Measurements from ENCODE around the gene PRR15L.

PRR15L gene

DNA sequence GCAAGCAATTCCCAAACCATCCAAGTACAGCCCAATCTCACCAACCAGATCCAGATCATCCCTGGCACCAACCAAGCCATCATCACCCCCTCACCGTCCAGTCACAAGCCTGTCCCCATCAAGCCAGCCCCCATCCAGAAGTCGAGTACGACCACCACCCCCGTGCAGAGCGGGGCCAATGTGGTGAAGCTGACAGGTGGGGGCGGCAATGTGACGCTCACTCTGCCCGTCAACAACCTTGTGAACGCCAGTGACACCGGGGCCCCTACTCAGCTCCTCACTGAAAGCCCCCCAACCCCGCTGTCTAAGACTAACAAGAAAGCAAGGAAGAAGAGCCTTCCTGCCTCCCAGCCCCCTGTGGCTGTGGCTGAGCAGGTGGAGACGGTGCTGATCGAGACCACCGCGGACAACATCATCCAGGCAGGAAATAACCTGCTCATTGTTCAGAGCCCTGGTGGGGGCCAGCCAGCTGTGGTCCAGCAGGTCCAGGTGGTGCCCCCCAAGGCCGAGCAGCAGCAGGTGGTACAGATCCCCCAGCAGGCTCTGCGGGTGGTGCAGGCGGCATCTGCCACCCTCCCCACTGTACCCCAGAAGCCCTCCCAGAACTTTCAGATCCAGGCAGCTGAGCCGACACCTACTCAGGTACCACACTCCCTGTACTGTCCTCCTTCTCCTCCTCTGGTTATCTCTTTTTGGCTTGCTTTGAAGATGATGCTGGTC is 41.0 kb downstream of the PRR15L start:
- Histone ChIP-seq H3K4me2 (ENCODE audit: insufficient read depth, low read length, poor library complexity, severe bottlenecking) (no peak overlapping the region), H2BK12ac (ENCODE audit: low read length) (no peak overlapping the region), H2BK120ac (ENCODE audit: low read depth, low read length) (no peak overlapping the region), H3K4me3 (ENCODE audit: low read length in 2 of 2) (peak overlapping the region in 1 of 2 donors; percentile 29), H3K4ac (ENCODE audit: low read length) (no peak overlapping the region), H3K14ac (ENCODE audit: low read length) (no peak overlapping the region), H4K8ac (ENCODE audit: low read depth, low read length) (no peak overlapping the region), H3K9ac (ENCODE audit: low read depth, low read length, poor library complexity) (no peak overlapping the region), H2BK15ac (ENCODE audit: low read length) (no peak overlapping the region), H3K79me1 (ENCODE audit: low read depth, low read length) (peaks cover 2% of the 10 kb centered on the region), H3K18ac (ENCODE audit: low read length) (no peak overlapping the region), H3K36me3 (replicated peaks in 1 of 2; ENCODE audit: control insufficient read depth in 2 of 2, insufficient read depth in 2 of 2, low read length in 2 of 2) (peaks cover 12 to 45% of the 10 kb centered on the region in 2 donors), H4K91ac (ENCODE audit: low read depth, low read length, poor library complexity) (no peak overlapping the region), H3K27me3 (ENCODE audit: control insufficient read depth in 3 of 3, insufficient read depth in 3 of 3, low read depth in 1 of 3, low read length in 3 of 3) (no peaks in the 10 kb centered on the region), H2AFZ (ENCODE audit: low read length) (no peak overlapping the region), H3K9me3 (replicated peaks in 1 of 2; ENCODE audit: control insufficient read depth in 2 of 2, insufficient read depth in 1 of 2, low read depth in 1 of 2, low read length in 2 of 2) (no peaks in the 10 kb centered on the region), H3K4me1 (ENCODE audit: control insufficient read depth in 2 of 2, insufficient read depth in 1 of 2, low read depth in 1 of 2, low read length in 2 of 2) (no peaks in the 10 kb centered on the region), H3K27ac (replicated peaks; ENCODE audit: low read length) (no peak overlapping the region), H3K23ac (ENCODE audit: low read depth, low read length, poor library complexity) (no peak overlapping the region), H2AK5ac (ENCODE audit: low read depth, low read length) (no peak overlapping the region), H2BK5ac (ENCODE audit: low read length) (no peak overlapping the region)
- WGBS, 2 donors (ENCODE audit: extremely low coverage in 2 of 2, insufficient read length in 2 of 2, insufficient replicate concordance in 1 of 2): no CpG with 5 or more reads among the region's 19 CpGs
- no peak for DNase-seq (ENCODE audit: low spot score)

DNA sequence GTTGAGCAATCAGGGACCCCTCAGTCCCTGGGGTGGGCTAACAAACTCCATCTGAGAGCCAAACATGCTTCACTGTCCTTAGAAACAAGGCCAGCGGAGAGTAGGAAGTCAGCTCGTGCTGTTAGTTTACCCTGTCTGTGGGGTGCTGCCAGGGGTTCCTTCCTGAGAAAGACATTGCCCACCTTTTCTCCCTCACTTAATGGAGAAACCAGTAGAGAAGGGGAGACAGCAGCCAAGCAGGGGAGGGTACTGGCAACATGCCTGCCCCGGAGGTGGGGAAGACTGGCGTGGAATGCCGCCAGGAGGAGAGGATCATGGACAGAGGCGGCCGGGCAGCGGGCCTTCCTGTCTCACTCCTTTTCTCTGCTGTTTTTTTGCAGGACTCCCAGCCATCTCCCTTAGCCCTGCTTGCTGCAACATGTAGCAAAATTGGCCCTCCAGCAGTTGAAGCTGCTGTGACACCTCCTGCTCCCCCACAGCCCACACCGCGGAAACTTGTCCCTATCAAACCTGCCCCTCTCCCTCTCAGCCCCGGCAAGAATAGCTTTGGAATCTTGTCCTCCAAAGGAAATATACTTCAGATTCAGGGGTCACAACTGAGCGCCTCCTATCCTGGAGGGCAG is 41.8 kb downstream of the PRR15L start:
- Histone ChIP-seq H3K9ac (ENCODE audit: low read depth, low read length, poor library complexity) (no peak overlapping the region), H3K23ac (ENCODE audit: low read depth, low read length, poor library complexity) (no peak overlapping the region), H2AFZ (ENCODE audit: low read length) (no peak overlapping the region), H3K4me1 (ENCODE audit: control insufficient read depth in 2 of 2, insufficient read depth in 1 of 2, low read depth in 1 of 2, low read length in 2 of 2) (no peaks in the 10 kb centered on the region), H3K14ac (ENCODE audit: low read length) (no peak overlapping the region), H3K36me3 (replicated peaks in 1 of 2; ENCODE audit: control insufficient read depth in 2 of 2, insufficient read depth in 2 of 2, low read length in 2 of 2) (peaks cover 12 to 41% of the 10 kb centered on the region in 2 donors), H3K4ac (ENCODE audit: low read length) (no peak overlapping the region), H2BK120ac (ENCODE audit: low read depth, low read length) (no peak overlapping the region), H2BK12ac (ENCODE audit: low read length) (no peak overlapping the region), H3K4me3 (ENCODE audit: low read length in 2 of 2) (no peak overlapping the region), H3K4me2 (ENCODE audit: insufficient read depth, low read length, poor library complexity, severe bottlenecking) (no peak overlapping the region), H4K8ac (ENCODE audit: low read depth, low read length) (no peak overlapping the region), H3K27me3 (ENCODE audit: control insufficient read depth in 3 of 3, insufficient read depth in 3 of 3, low read depth in 1 of 3, low read length in 3 of 3) (no peaks in the 10 kb centered on the region), H2BK15ac (ENCODE audit: low read length) (no peak overlapping the region), H2AK5ac (ENCODE audit: low read depth, low read length) (no peak overlapping the region), H3K9me3 (replicated peaks in 1 of 2; ENCODE audit: control insufficient read depth in 2 of 2, insufficient read depth in 1 of 2, low read depth in 1 of 2, low read length in 2 of 2) (no peaks in the 10 kb centered on the region), H3K18ac (ENCODE audit: low read length) (no peak overlapping the region), H4K91ac (ENCODE audit: low read depth, low read length, poor library complexity) (no peak overlapping the region), H3K27ac (replicated peaks; ENCODE audit: low read length) (no peak overlapping the region), H2BK5ac (ENCODE audit: low read length) (no peak overlapping the region), H3K79me1 (ENCODE audit: low read depth, low read length) (peaks cover 2% of the 10 kb centered on the region)
- WGBS, 2 donors (ENCODE audit: extremely low coverage in 2 of 2, insufficient read length in 2 of 2, insufficient replicate concordance in 1 of 2): no CpG with 5 or more reads among the region's 12 CpGs
- no peak for DNase-seq (ENCODE audit: low spot score)

DNA sequence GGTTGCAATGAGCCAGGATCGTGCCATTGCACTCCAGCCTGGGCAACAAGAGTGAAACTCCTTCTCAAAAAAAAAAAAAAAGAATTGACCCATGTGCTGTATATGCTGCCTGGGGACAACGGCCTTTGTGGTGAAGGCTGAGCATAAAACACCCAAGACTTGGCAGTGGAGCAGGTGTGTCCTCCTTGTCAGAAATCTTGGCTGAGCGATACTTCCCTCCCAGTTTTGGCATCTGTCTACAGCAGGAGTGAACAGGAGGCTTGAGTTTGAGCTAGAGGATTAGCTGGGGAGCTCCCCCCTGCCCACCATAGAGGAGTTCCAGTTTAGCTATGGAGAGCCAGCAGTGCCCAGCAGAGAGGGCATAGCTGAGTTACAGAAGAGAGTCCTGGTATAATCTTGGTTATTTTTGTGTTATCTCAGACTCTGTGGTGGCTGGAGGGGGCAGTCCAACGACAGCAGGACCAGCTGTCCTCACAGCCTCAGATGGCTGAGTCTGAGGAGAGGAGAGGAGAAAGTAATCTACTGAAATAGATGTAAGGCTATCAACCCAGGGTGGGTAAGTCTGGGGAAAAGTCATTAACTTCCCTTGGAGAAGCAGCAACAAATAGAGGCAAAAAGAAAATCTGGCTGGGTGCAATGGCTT is 43.3 kb downstream of the PRR15L start:
- H2AK5ac ChIP-seq (ENCODE audit: low read depth, low read length): no peak overlapping the region
- no peak overlapping the region for H3K4me2 ChIP-seq (ENCODE audit: insufficient read depth, low read length, poor library complexity, severe bottlenecking)
- no peak overlapping the region for H2BK120ac ChIP-seq (ENCODE audit: low read depth, low read length)
- H3K4me1 ChIP-seq (ENCODE audit: control insufficient read depth in 2 of 2, insufficient read depth in 1 of 2, low read depth in 1 of 2, low read length in 2 of 2): no peaks in the 10 kb centered on the region
- DNase-seq (ENCODE audit: low spot score): no peak
- peaks cover 2% of the 10 kb centered on the region for H3K79me1 ChIP-seq (ENCODE audit: low read depth, low read length)
- no peaks in the 10 kb centered on the region for H3K9me3 ChIP-seq (replicated peaks in 1 of 2; ENCODE audit: control insufficient read depth in 2 of 2, insufficient read depth in 1 of 2, low read depth in 1 of 2, low read length in 2 of 2)
- no CpG with 5 or more reads among the region's 4 CpGs for WGBS, 2 donors (ENCODE audit: extremely low coverage in 2 of 2, insufficient read length in 2 of 2, insufficient replicate concordance in 1 of 2)
- peaks cover 13 to 48% of the 10 kb centered on the region in 2 donors for H3K36me3 ChIP-seq (replicated peaks in 1 of 2; ENCODE audit: control insufficient read depth in 2 of 2, insufficient read depth in 2 of 2, low read length in 2 of 2)
- no peak overlapping the region for H4K8ac ChIP-seq (ENCODE audit: low read depth, low read length)
- H3K18ac ChIP-seq (ENCODE audit: low read length): no peak overlapping the region
- no peaks in the 10 kb centered on the region for H3K27me3 ChIP-seq (ENCODE audit: control insufficient read depth in 3 of 3, insufficient read depth in 3 of 3, low read depth in 1 of 3, low read length in 3 of 3)
- H3K4me3 ChIP-seq (ENCODE audit: low read length in 2 of 2): no peak overlapping the region
- H3K27ac ChIP-seq (replicated peaks; ENCODE audit: low read length): no peak overlapping the region
- no peak overlapping the region for H3K4ac ChIP-seq (ENCODE audit: low read length)
- H2BK12ac ChIP-seq (ENCODE audit: low read length): no peak overlapping the region
- no peak overlapping the region for H2BK15ac ChIP-seq (ENCODE audit: low read length)
- no peak overlapping the region for H2AFZ ChIP-seq (ENCODE audit: low read length)
- H4K91ac ChIP-seq (ENCODE audit: low read depth, low read length, poor library complexity): no peak overlapping the region
- H3K23ac ChIP-seq (ENCODE audit: low read depth, low read length, poor library complexity): no peak overlapping the region
- no peak overlapping the region for H3K14ac ChIP-seq (ENCODE audit: low read length)
- no peak overlapping the region for H3K9ac ChIP-seq (ENCODE audit: low read depth, low read length, poor library complexity)
- no peak overlapping the region for H2BK5ac ChIP-seq (ENCODE audit: low read length)

DNA sequence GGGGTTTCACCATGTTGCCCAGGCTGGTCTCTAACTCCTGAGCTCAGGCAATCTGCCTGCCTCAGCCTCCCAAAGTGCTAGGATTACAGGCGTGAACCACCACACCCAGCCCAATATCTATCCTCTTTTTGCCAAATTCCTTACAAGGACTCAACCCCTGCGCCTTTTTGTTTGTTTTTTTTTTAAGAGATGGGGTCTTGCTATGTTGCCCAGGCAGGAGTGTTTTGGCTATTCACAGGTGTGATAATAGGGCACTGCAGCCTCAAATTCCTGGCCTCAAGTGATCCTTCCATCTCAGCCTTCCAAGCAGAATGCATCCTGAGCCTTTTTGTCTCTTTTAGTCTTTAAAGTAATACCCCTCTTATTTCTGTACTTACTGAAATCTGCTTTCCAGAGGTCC is 44.6 kb downstream of the PRR15L start:
- no peak overlapping the region for H3K4ac ChIP-seq (ENCODE audit: low read length)
- no CpG with 5 or more reads among the region's 2 CpGs for WGBS, 2 donors (ENCODE audit: extremely low coverage in 2 of 2, insufficient read length in 2 of 2, insufficient replicate concordance in 1 of 2)
- no peak overlapping the region for H2BK15ac ChIP-seq (ENCODE audit: low read length)
- no peak overlapping the region for H2BK120ac ChIP-seq (ENCODE audit: low read depth, low read length)
- H3K9me3 ChIP-seq (replicated peaks in 1 of 2; ENCODE audit: control insufficient read depth in 2 of 2, insufficient read depth in 1 of 2, low read depth in 1 of 2, low read length in 2 of 2): no peaks in the 10 kb centered on the region
- H3K36me3 ChIP-seq (replicated peaks in 1 of 2; ENCODE audit: control insufficient read depth in 2 of 2, insufficient read depth in 2 of 2, low read length in 2 of 2): peaks cover 12 to 49% of the 10 kb centered on the region in 2 donors
- no peak overlapping the region for H3K14ac ChIP-seq (ENCODE audit: low read length)
- no peak overlapping the region for H3K9ac ChIP-seq (ENCODE audit: low read depth, low read length, poor library complexity)
- no peak overlapping the region for H3K23ac ChIP-seq (ENCODE audit: low read depth, low read length, poor library complexity)
- H3K4me2 ChIP-seq (ENCODE audit: insufficient read depth, low read length, poor library complexity, severe bottlenecking): no peak overlapping the region
- H4K8ac ChIP-seq (ENCODE audit: low read depth, low read length): no peak overlapping the region
- H2AK5ac ChIP-seq (ENCODE audit: low read depth, low read length): no peak overlapping the region
- H3K18ac ChIP-seq (ENCODE audit: low read length): no peak overlapping the region
- H2AFZ ChIP-seq (ENCODE audit: low read length): no peak overlapping the region
- H2BK12ac ChIP-seq (ENCODE audit: low read length): no peak overlapping the region
- peaks cover 2% of the 10 kb centered on the region for H3K79me1 ChIP-seq (ENCODE audit: low read depth, low read length)
- no peak overlapping the region for H2BK5ac ChIP-seq (ENCODE audit: low read length)
- no peak for DNase-seq (ENCODE audit: low spot score)
- H4K91ac ChIP-seq (ENCODE audit: low read depth, low read length, poor library complexity): no peak overlapping the region
- no peaks in the 10 kb centered on the region for H3K4me1 ChIP-seq (ENCODE audit: control insufficient read depth in 2 of 2, insufficient read depth in 1 of 2, low read depth in 1 of 2, low read length in 2 of 2)
- no peak overlapping the region for H3K27ac ChIP-seq (replicated peaks; ENCODE audit: low read length)
- no peak overlapping the region for H3K4me3 ChIP-seq (ENCODE audit: low read length in 2 of 2)
- H3K27me3 ChIP-seq (ENCODE audit: control insufficient read depth in 3 of 3, insufficient read depth in 3 of 3, low read depth in 1 of 3, low read length in 3 of 3): no peaks in the 10 kb centered on the region
